Activated naive CD4-positive, alpha-beta T cell treated with anti-CD3 and anti-CD28 coated beads, Interleukin-2, amount 10 ng/mL, durations not matched to agents 7 days and 5 days (primary cell): Measurements from ENCODE around the gene CAMTA1.
"Not testable (repeated sequence)": the region's sequence is repeated elsewhere in the genome, so short reads cannot be mapped to it uniquely, and the experiment has no call there.

Experiments
- CTCF ChIA-PET: fragments of 350-600 bp; sonication (Branson Sonifier 250); formaldehyde crosslinking; loops from one replicate; lab custom pipeline; 2021; ENCODE audit warnings: antibody characterized with exemption; lab: Charles Lee
- DNase-seq: peaks from one replicate; pipeline ENCODE4 v3.0.0-alpha.2; 2020
- H3K27ac Mint-ChIP-seq: one replicate; pipeline ENCODE4 v1.8.0; 2021; ENCODE audit warnings: mild to moderate bottlenecking, moderate library complexity, mixed read lengths
- H3K27me3 Mint-ChIP-seq: one replicate; pipeline ENCODE4 v1.8.0; 2021; ENCODE audit warnings: mild to moderate bottlenecking, mixed read lengths
- H3K36me3 Mint-ChIP-seq: one replicate; pipeline ENCODE4 v1.8.0; 2021; ENCODE audit warnings: mixed read lengths
- H3K4me1 Mint-ChIP-seq: one replicate; pipeline ENCODE4 v1.8.0; 2021; ENCODE audit warnings: mixed read lengths
- H3K4me3 Mint-ChIP-seq: one replicate; pipeline ENCODE4 v1.8.0; 2021; ENCODE audit warnings: mild to moderate bottlenecking, moderate library complexity, mixed read lengths
- H3K9me3 Mint-ChIP-seq: one replicate; pipeline ENCODE4 v1.8.0; 2021; ENCODE audit warnings: mixed read lengths

Gene CAMTA1

GRCh38 chr1:7693037-7693436 is 907.8 kb downstream of the CAMTA1 start:
- not testable (repeated sequence) for H3K4me3 Mint-ChIP-seq, H3K36me3 Mint-ChIP-seq, DNase-seq, H3K4me1 Mint-ChIP-seq, H3K27ac Mint-ChIP-seq
- Mint-ChIP-seq H3K9me3 (peaks cover 12% of the 10 kb centered on the region), H3K27me3 (peaks cover 27% of the 10 kb centered on the region)
- CTCF ChIA-PET: interaction anchor here (1.1 kb wide), 1 partner anchor 28 kb away, joined by 3 read pairs; no protein-coding TSS in a partner anchor

GRCh38 chr1:7693662-7694061 is 908.4 kb downstream of the CAMTA1 start:
- no peak for DNase-seq
- Mint-ChIP-seq H3K27me3 (peaks cover 32% of the 10 kb centered on the region), H3K36me3 (no peaks in the 10 kb centered on the region), H3K4me3 (no peak overlapping the region), H3K27ac (no peak overlapping the region), H3K4me1 (no peaks in the 10 kb centered on the region), H3K9me3 (peaks cover 12% of the 10 kb centered on the region)
- CTCF ChIA-PET: interaction anchor here (1.1 kb wide), 1 partner anchor 27 kb away, joined by 3 read pairs; no protein-coding TSS in a partner anchor

GRCh38 chr1:7694600-7695496 is 909.6 kb downstream of the CAMTA1 start:
- Mint-ChIP-seq H3K9me3 (peaks cover 12% of the 10 kb centered on the region), H3K4me1 (no peaks in the 10 kb centered on the region), H3K4me3 (no peak overlapping the region), H3K27ac (no peak overlapping the region), H3K36me3 (no peaks in the 10 kb centered on the region), H3K27me3 (peaks cover 34% of the 10 kb centered on the region)
- CTCF ChIA-PET: interaction anchor here (1.0 kb wide), 1 partner anchor 58 kb away, joined by 4 read pairs; no protein-coding TSS in a partner anchor
- no peak for DNase-seq

- H3K4me3 Mint-ChIP-seq: no peak overlapping the region
- DNase-seq: no peak
- H3K9me3 Mint-ChIP-seq: peaks cover 12% of the 10 kb centered on the region
- H3K36me3 Mint-ChIP-seq: no peaks in the 10 kb centered on the region
- H3K4me1 Mint-ChIP-seq: no peaks in the 10 kb centered on the region
- H3K27ac Mint-ChIP-seq: no peak overlapping the region
- peaks cover 37% of the 10 kb centered on the region for H3K27me3 Mint-ChIP-seq
- CTCF ChIA-PET: no interaction called here
These were observed 910.4 kb downstream of the CAMTA1 start for GRCh38 chr1:7695497-7696117.

- no peak overlapping the region for H3K4me3 Mint-ChIP-seq
- CTCF ChIA-PET: interaction anchor here (0.7 kb wide), 1 partner anchor 29 kb away, joined by 4 read pairs; no protein-coding TSS in a partner anchor
- H3K27me3 Mint-ChIP-seq: peaks cover 50% of the 10 kb centered on the region
- peaks cover 2% of the 10 kb centered on the region for H3K4me1 Mint-ChIP-seq
- H3K9me3 Mint-ChIP-seq: peaks cover 7% of the 10 kb centered on the region
- DNase-seq: no peak
- H3K27ac Mint-ChIP-seq: no peak overlapping the region
- no peaks in the 10 kb centered on the region for H3K36me3 Mint-ChIP-seq
These were observed 913.4 kb downstream of the CAMTA1 start for GRCh38 chr1:7698641-7699040.

GRCh38 chr1:7702365-7702764 is 917.1 kb downstream of the CAMTA1 start:
- Mint-ChIP-seq H3K36me3 (no peaks in the 10 kb centered on the region), H3K4me3 (no peak overlapping the region), H3K27me3 (peaks cover 75% of the 10 kb centered on the region), H3K27ac (no peak overlapping the region), H3K4me1 (peaks cover 11% of the 10 kb centered on the region), H3K9me3 (no peaks in the 10 kb centered on the region)
- no peak for DNase-seq
- CTCF ChIA-PET: no interaction called here

- H3K27ac Mint-ChIP-seq: no peak overlapping the region
- H3K4me3 Mint-ChIP-seq: peak overlapping the region; percentile 65
- CTCF ChIA-PET: no interaction called here
- H3K27me3 Mint-ChIP-seq: peaks cover 81% of the 10 kb centered on the region
- DNase-seq: peak; percentile 35
- H3K36me3 Mint-ChIP-seq: no peaks in the 10 kb centered on the region
- H3K9me3 Mint-ChIP-seq: no peaks in the 10 kb centered on the region
- peaks cover 11% of the 10 kb centered on the region for H3K4me1 Mint-ChIP-seq
These were observed 918.3 kb downstream of the CAMTA1 start for GRCh38 chr1:7703321-7704213.

GRCh38 chr1:7704214-7705047 is 919.2 kb downstream of the CAMTA1 start:
- H3K27me3 Mint-ChIP-seq: peaks cover 85% of the 10 kb centered on the region
- no peaks in the 10 kb centered on the region for H3K9me3 Mint-ChIP-seq
- peak overlapping the region; percentile 70 for H3K4me3 Mint-ChIP-seq
- H3K4me1 Mint-ChIP-seq: peaks cover 11% of the 10 kb centered on the region
- peak; percentile 93 for DNase-seq
- H3K36me3 Mint-ChIP-seq: no peaks in the 10 kb centered on the region
- CTCF ChIA-PET: no interaction called here
- H3K27ac Mint-ChIP-seq: no peak overlapping the region

GRCh38 chr1:7705048-7705907 is 920.0 kb downstream of the CAMTA1 start:
- peak overlapping the region; percentile 70 for H3K4me3 Mint-ChIP-seq
- H3K4me1 Mint-ChIP-seq: peaks cover 11% of the 10 kb centered on the region
- H3K9me3 Mint-ChIP-seq: no peaks in the 10 kb centered on the region
- CTCF ChIA-PET: interaction anchor here (0.7 kb wide), 1 partner anchor 47 kb away, joined by 3 read pairs; no protein-coding TSS in a partner anchor
- DNase-seq: peak; percentile 49
- H3K27ac Mint-ChIP-seq: no peak overlapping the region
- H3K27me3 Mint-ChIP-seq: peaks cover 84% of the 10 kb centered on the region
- no peaks in the 10 kb centered on the region for H3K36me3 Mint-ChIP-seq

- H3K27me3 Mint-ChIP-seq: peaks cover 83% of the 10 kb centered on the region
- no peaks in the 10 kb centered on the region for H3K9me3 Mint-ChIP-seq
- no peaks in the 10 kb centered on the region for H3K36me3 Mint-ChIP-seq
- peaks cover 11% of the 10 kb centered on the region for H3K4me1 Mint-ChIP-seq
- DNase-seq: no peak
- no peak overlapping the region for H3K27ac Mint-ChIP-seq
- peak overlapping the region; percentile 59 for H3K4me3 Mint-ChIP-seq
- CTCF ChIA-PET: interaction anchor here (0.7 kb wide), 1 partner anchor 47 kb away, joined by 3 read pairs; no protein-coding TSS in a partner anchor
These were observed 920.6 kb downstream of the CAMTA1 start for GRCh38 chr1:7705908-7706216.

GRCh38 chr1:7707527-7707926 is 922.3 kb downstream of the CAMTA1 start:
- no peak for DNase-seq
- Mint-ChIP-seq H3K4me1 (peaks cover 11% of the 10 kb centered on the region), H3K36me3 (no peaks in the 10 kb centered on the region), H3K4me3 (no peak overlapping the region), H3K27ac (no peak overlapping the region), H3K27me3 (peaks cover 71% of the 10 kb centered on the region), H3K9me3 (no peaks in the 10 kb centered on the region)
- CTCF ChIA-PET: no interaction called here

- H3K36me3 Mint-ChIP-seq, H3K27ac Mint-ChIP-seq, H3K9me3 Mint-ChIP-seq, CTCF ChIA-PET, DNase-seq, H3K4me3 Mint-ChIP-seq: not testable (repeated sequence)
- Mint-ChIP-seq H3K27me3 (peaks cover 71% of the 10 kb centered on the region), H3K4me1 (peaks cover 11% of the 10 kb centered on the region)
These were observed 922.8 kb downstream of the CAMTA1 start for GRCh38 chr1:7708065-7708464.
